Dermis blood vessel endothelial cell (primary cell): ENCODE results near the gene RMDN3. TPM values are rescaled to one million over a fixed set of nuclear protein-coding genes. Genes with fewer than 3 reads are reported as not detected.

Experiments used
- DNase-seq: peaks from one replicate; pipeline ENCODE4 v3.0.0; 2010
- total RNA-seq: library from RNA; depleted of rRNA; stranded (reverse); fragments of >200 nt; gene quantifications from 2 replicates; pipeline ENCODE4 v1.2.3, GENCODE V29; 2014

The RMDN3 gene
- total RNA-seq, 1 donor from 2014 or later = 46.1 TPM

- DNase-seq = no peak
Measured at GRCh38 chr15:40688932-40689799, 65.9 kb downstream of the RMDN3 start.

Other genes with a start within 250 kb of the RMDN3 start
- gene CCDC32, start 190.2 kb downstream of the RMDN3 start, total RNA-seq = 20.3 and 25.7 TPM in 2 replicates
- 14.0 and 14.8 TPM in 2 replicates for gene RPUSD2, start 186.0 kb downstream of the RMDN3 start, total RNA-seq
- gene KNL1, start 161.0 kb downstream of the RMDN3 start, total RNA-seq = 7.5 and 37.5 TPM in 2 replicates
- 4.8 and 10.7 TPM in 2 replicates for gene RAD51, start 60.1 kb downstream of the RMDN3 start, total RNA-seq
- gene GCHFR, start 8.8 kb upstream of the RMDN3 start, total RNA-seq = 29.5 and 30.6 TPM in 2 replicates
- gene C15orf62, start 14.7 kb upstream of the RMDN3 start, total RNA-seq = 1.0 and 2.1 TPM in 2 replicates
- gene ZFYVE19, start 51.8 kb upstream of the RMDN3 start, total RNA-seq = 32.3 and 47.5 TPM in 2 replicates
- gene DNAJC17, start 52.2 kb upstream of the RMDN3 start, total RNA-seq = 21.6 and 61.4 TPM in 2 replicates
- not detected in 2 replicates for gene PPP1R14D, start 73.5 kb upstream of the RMDN3 start, total RNA-seq
- 1.2 and 3.7 TPM in 2 replicates for gene SPINT1, start 88.8 kb upstream of the RMDN3 start, total RNA-seq
- gene RHOV, start 119.0 kb upstream of the RMDN3 start, total RNA-seq = 0.17 TPM in 1 of 2 replicates, not detected in the other
- gene VPS18, start 139.2 kb upstream of the RMDN3 start, total RNA-seq = 64.1 and 67.2 TPM in 2 replicates
- 128 and 158 TPM in 2 replicates for gene DLL4, start 174.1 kb upstream of the RMDN3 start, total RNA-seq
- 2.2 and 2.9 TPM in 2 replicates for gene CHAC1, start 198.2 kb upstream of the RMDN3 start, total RNA-seq